Activated T-helper 1 cell treated with Interleukin-2 at 50 U/mL for 16 hours (primary cell): ENCODE data around the gene LDLRAP1.
"Not testable (repeated sequence)": the region's sequence is repeated elsewhere in the genome, so short reads cannot be mapped to it uniquely, and the experiment has no call there.

Experiments used
- DNase-seq: peaks from one replicate; pipeline ENCODE4 v3.0.0-alpha.2; 2020; ENCODE audit warnings: low read depth

The LDLRAP1 gene

GRCh38 chr1:25577134-25577920, 33.9 kb downstream of the LDLRAP1 start:
- no peak for DNase-seq

GRCh38 chr1:25579292-25580252, 36.2 kb downstream of the LDLRAP1 start:
- DNase-seq: no peak

- no peak for DNase-seq
Measured at GRCh38 chr1:25580927-25581326, 37.5 kb downstream of the LDLRAP1 start.

- DNase-seq: no peak
Measured at GRCh38 chr1:25581764-25582163, 38.4 kb downstream of the LDLRAP1 start.

GRCh38 chr1:25583519-25584370, 40.3 kb downstream of the LDLRAP1 start:
- no peak for DNase-seq

- DNase-seq: no peak
Measured at GRCh38 chr1:25586181-25586588, 42.8 kb downstream of the LDLRAP1 start.

GRCh38 chr1:25587290-25587689, 43.9 kb downstream of the LDLRAP1 start:
- no peak for DNase-seq

GRCh38 chr1:25588224-25588623, 44.8 kb downstream of the LDLRAP1 start:
- DNase-seq: not testable (repeated sequence)

- DNase-seq: not testable (repeated sequence)
Measured at GRCh38 chr1:25588786-25589185, 45.4 kb downstream of the LDLRAP1 start.

GRCh38 chr1:25590096-25590824, 46.9 kb downstream of the LDLRAP1 start:
- DNase-seq: no peak

- no peak for DNase-seq
Measured at GRCh38 chr1:25593861-25594260, 50.5 kb downstream of the LDLRAP1 start.

GRCh38 chr1:25594971-25595370, 51.6 kb downstream of the LDLRAP1 start:
- DNase-seq: no peak

- DNase-seq: not testable (repeated sequence)
Measured at GRCh38 chr1:25596641-25597040, 53.2 kb downstream of the LDLRAP1 start.

- DNase-seq: no peak
Measured at GRCh38 chr1:25598879-25599278, 55.5 kb downstream of the LDLRAP1 start.

- no peak for DNase-seq
Measured at GRCh38 chr1:25599969-25600610, 56.7 kb downstream of the LDLRAP1 start.

- not testable (repeated sequence) for DNase-seq
Measured at GRCh38 chr1:25600971-25601699, 57.7 kb downstream of the LDLRAP1 start.

GRCh38 chr1:25603779-25604538, 60.6 kb downstream of the LDLRAP1 start:
- not testable (repeated sequence) for DNase-seq

GRCh38 chr1:25607123-25607522, 63.7 kb downstream of the LDLRAP1 start:
- DNase-seq: no peak

- DNase-seq: peak; percentile 74
Measured at GRCh38 chr1:25608488-25609178, 65.2 kb downstream of the LDLRAP1 start.
